Peyer's patch (tissue), 4 donors: ENCODE results near the gene ANXA3. TPM values are rescaled to one million over a fixed set of nuclear protein-coding genes. Genes with fewer than 3 reads are reported as not detected.

Experiments
- DNase-seq, 3 donors: peaks; one replicate each; pipeline ENCODE4 v3.0.0-alpha.2; 2017 to 2019
- H3K27ac ChIP-seq, 4 donors: fragments of 200-600 bp; sonication (generic); one replicate each; pipeline ENCODE4 v1.5.1; 2016 to 2019
- H3K27me3 ChIP-seq, 2 donors: fragments of 200-600 bp; sonication (generic); one replicate each; pipeline ENCODE4 v1.5.1; 2019
- H3K36me3 ChIP-seq, 3 donors: fragments of 200-600 bp; sonication (generic); one replicate each; pipeline ENCODE4 v1.5.1; 2016 to 2019
- H3K4me1 ChIP-seq, 4 donors: fragments of 200-600 bp; sonication (generic); one replicate each; pipeline ENCODE4 v1.5.1; 2016 to 2019
- H3K4me3 ChIP-seq, 4 donors: fragments of 200-600 bp; sonication (generic); 1 replicate in 3 of 4; 2 replicates in 1 of 4; pipeline ENCODE4 v1.5.1; 2016 to 2019; ENCODE audit warnings: mild to moderate bottlenecking in 1 of 4
- H3K9me3 ChIP-seq, 4 donors: fragments of 200-600 bp; sonication (generic); one replicate each; pipeline ENCODE4 v1.5.1; 2016 to 2019; ENCODE audit warnings: mild to moderate bottlenecking in 1 of 4
- CTCF ChIP-seq, 6 experiments: fragments of 450-650 bp in 4 of 6; fragments of 200-600 bp in 2 of 6; sonication (generic) in 1 of 6; IDR thresholded peaks; one replicate each; pipeline ENCODE4 v1.5.1; 2017 to 2019; ENCODE audit warnings: antibody characterized with exemption in 6 of 6, mild to moderate bottlenecking in 3 of 6, moderate library complexity in 1 of 6
- POLR2A ChIP-seq, 2 donors: fragments of 450-650 bp; IDR thresholded peaks; one replicate each; pipeline ENCODE4 v1.5.1; 2017; ENCODE audit warnings: antibody characterized with exemption in 2 of 2, mild to moderate bottlenecking in 2 of 2, moderate library complexity in 2 of 2
- total RNA-seq, 4 donors: library from RNA; depleted of rRNA; stranded (reverse); fragments of >200 nt; gene quantifications; one replicate each; pipeline ENCODE4 v1.1.0, GENCODE V29; 2016

ANXA3 gene
- total RNA-seq, 4 donors from 2014 or later, result 8.3 to 27.5 (median 22.4) TPM

GRCh38 chr4:78650106-78651024 lies 98.8 kb downstream of the ANXA3 start:
- no peak for TF ChIP-seq POLR2A (IDR thresholded peaks at IDR 0.05)
- TF ChIP-seq CTCF (IDR thresholded peaks at IDR 0.05), result no peak
- Histone ChIP-seq H3K36me3 (no peaks in the 10 kb centered on the region), H3K4me3 (no peak overlapping the region), H3K4me1 (peaks cover 0 to 16% (median 0%) of the 10 kb centered on the region in 4 donors), H3K27ac (no peak overlapping the region), H3K27me3 (no peaks in the 10 kb centered on the region), H3K9me3 (no peaks in the 10 kb centered on the region)
- DNase-seq, result no peak

- peaks cover 0 to 6% (median 0%) of the 10 kb centered on the region in 4 donors for H3K4me1 ChIP-seq
- H3K27ac ChIP-seq, result no peak overlapping the region
These were observed 99.8 kb downstream of the ANXA3 start for GRCh38 chr4:78651250-78651860.

GRCh38 chr4:78652282-78652876 lies 100.8 kb downstream of the ANXA3 start:
- peaks cover 0 to 2% (median 0%) of the 10 kb centered on the region in 4 donors for H3K4me1 ChIP-seq
- H3K27ac ChIP-seq, result no peak overlapping the region
- H3K27me3 ChIP-seq, result no peaks in the 10 kb centered on the region
- H3K9me3 ChIP-seq, result no peaks in the 10 kb centered on the region
- no peak overlapping the region for H3K4me3 ChIP-seq
- TF ChIP-seq POLR2A (IDR thresholded peaks at IDR 0.05) (no peak), CTCF (IDR thresholded peaks at IDR 0.05) (no peak)
- no peaks in the 10 kb centered on the region for H3K36me3 ChIP-seq
- DNase-seq, result no peak

More at GRCh38 chr4:78651250-78651860, 99.8 kb downstream of the ANXA3 start:
- H3K9me3 ChIP-seq, result no peaks in the 10 kb centered on the region
- no peaks in the 10 kb centered on the region for H3K27me3 ChIP-seq
- H3K4me3 ChIP-seq, result no peak overlapping the region
- H3K36me3 ChIP-seq, result no peaks in the 10 kb centered on the region
- no peak for DNase-seq
- TF ChIP-seq CTCF (IDR thresholded peaks at IDR 0.05), result no peak
- TF ChIP-seq POLR2A (IDR thresholded peaks at IDR 0.05), result no peak

GRCh38 chr4:78653655-78654054 lies 102.1 kb downstream of the ANXA3 start:
- no peak for DNase-seq
- H3K4me3 ChIP-seq, result no peak overlapping the region
- no peaks in the 10 kb centered on the region for H3K36me3 ChIP-seq
- TF ChIP-seq POLR2A (IDR thresholded peaks at IDR 0.05) (no peak), CTCF (IDR thresholded peaks at IDR 0.05) (no peak)
- no peaks in the 10 kb centered on the region for H3K27me3 ChIP-seq
- H3K4me1 ChIP-seq, result no peaks in the 10 kb centered on the region
- no peak overlapping the region for H3K27ac ChIP-seq
- no peaks in the 10 kb centered on the region for H3K9me3 ChIP-seq

- H3K9me3 ChIP-seq, result no peaks in the 10 kb centered on the region
- TF ChIP-seq CTCF (IDR thresholded peaks at IDR 0.05) (no peak), POLR2A (IDR thresholded peaks at IDR 0.05) (no peak)
- H3K36me3 ChIP-seq, result no peaks in the 10 kb centered on the region
- H3K27me3 ChIP-seq, result no peaks in the 10 kb centered on the region
- H3K4me1 ChIP-seq, result no peaks in the 10 kb centered on the region
- no peak overlapping the region for H3K4me3 ChIP-seq
- no peak for DNase-seq
- no peak overlapping the region for H3K27ac ChIP-seq
These were observed 103.2 kb downstream of the ANXA3 start for GRCh38 chr4:78654807-78655206.
